DND-41 (cell line): ENCODE data around the gene C22orf15.

ENCODE experiments used
- ATAC-seq: fragments of 200-7000 bp; cut with Tn5 transposase; 3 replicates; pipeline ENCODE4 v1.9.1; 2021; ENCODE audit warnings: low read depth; ENCODE audit not compliant: insufficient read depth
- DNase-seq: peaks from one replicate; pipeline ENCODE4 v3.0.0-alpha.2; 2020
- H2AFZ ChIP-seq: 2 replicates; pipeline ENCODE4 v1.6.0; 2012; ENCODE audit warnings: low read depth, low read length
- H3K27ac ChIP-seq: 2 replicates; pipeline ENCODE4 v1.5.1; 2012; ENCODE audit warnings: low read length, inconsistent platforms
- H3K27me3 ChIP-seq: fragments of 200-600 bp; sonication (generic); 2 replicates; pipeline ENCODE4 v1.6.0; 2012; ENCODE audit warnings: low read length, mild to moderate bottlenecking, inconsistent platforms; ENCODE audit not compliant: insufficient read depth, poor library complexity
- H3K36me3 ChIP-seq: 2 replicates; pipeline ENCODE4 v1.5.1; 2012; ENCODE audit warnings: low read length, inconsistent platforms; ENCODE audit not compliant: insufficient read depth
- H3K4me1 ChIP-seq: 2 replicates; pipeline ENCODE4 v1.5.1; 2012; ENCODE audit warnings: mild to moderate bottlenecking, low read length; ENCODE audit not compliant: insufficient read depth
- H3K4me2 ChIP-seq: 2 replicates; pipeline ENCODE4 v1.6.0; 2012; ENCODE audit warnings: mild to moderate bottlenecking, moderate library complexity, low read length, inconsistent platforms; ENCODE audit not compliant: insufficient read depth
- H3K4me3 ChIP-seq, 2 experiments: fragments of 200-600 bp in 1 of 2; shearing (Covaris generic) in 1 of 2; 2 replicates each; pipeline ENCODE4 v1.5.1; 2012 to 2016; ENCODE audit warnings: inconsistent platforms in 2 of 2, low read length in 2 of 2, mild to moderate bottlenecking in 2 of 2, low read depth in 1 of 2, moderate library complexity in 1 of 2
- H3K79me2 ChIP-seq: 2 replicates; pipeline ENCODE4 v1.6.0; 2012; ENCODE audit warnings: low read length, inconsistent platforms; ENCODE audit not compliant: insufficient read depth
- H3K9ac ChIP-seq: 2 replicates; pipeline ENCODE4 v1.6.0; 2012; ENCODE audit warnings: low read depth, mild to moderate bottlenecking, inconsistent platforms, low read length, moderate library complexity
- H3K9me3 ChIP-seq: 2 replicates; pipeline ENCODE4 v1.5.1; 2012; ENCODE audit warnings: low read length, moderate library complexity, mild to moderate bottlenecking, inconsistent platforms; ENCODE audit not compliant: insufficient read depth, severe bottlenecking
- H4K20me1 ChIP-seq: 2 replicates; pipeline ENCODE4 v1.6.0; 2012; ENCODE audit warnings: low read length; ENCODE audit not compliant: insufficient read depth
- EZH2 ChIP-seq: IDR thresholded peaks from 3 replicates; pipeline ENCODE4 v1.6.1; 2012; ENCODE audit warnings: borderline replicate concordance, low read depth, mild to moderate bottlenecking, moderate library complexity, low read length, inconsistent platforms; ENCODE audit not compliant: severe bottlenecking
- TF ChIP-seq, protein P1 (sequence below): IDR thresholded peaks from 2 replicates; pipeline ENCODE4 v1.5.1; 2012; ENCODE audit warnings: borderline replicate concordance, low read length, moderate library complexity, mild to moderate bottlenecking; ENCODE audit not compliant: poor library complexity, severe bottlenecking; ENCODE audit errors: extremely low read depth

C22orf15 gene

DNA sequence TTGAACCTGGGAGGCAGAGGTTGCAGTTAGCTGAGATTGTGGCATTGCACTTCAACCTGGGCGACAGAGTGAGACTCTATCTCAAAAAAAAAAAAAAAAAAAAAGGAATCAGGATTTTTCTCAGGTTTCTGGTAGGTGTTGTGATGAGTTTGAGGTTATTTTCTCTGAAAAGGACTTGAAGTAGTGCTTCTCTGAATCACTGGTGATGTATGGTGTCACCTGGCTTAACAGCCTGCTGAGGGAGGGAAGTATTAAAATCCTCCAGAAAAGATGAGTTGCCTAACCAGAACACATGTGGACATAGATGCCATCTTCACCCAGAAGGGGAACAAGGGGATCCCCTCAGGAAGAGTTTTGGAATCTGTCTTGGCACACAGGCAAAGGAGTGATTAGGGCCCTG, 44.0 kb downstream of the C22orf15 start:
- ATAC-seq (no peak), DNase-seq (no peak)
- Histone ChIP-seq H3K4me1 (no peaks in the 10 kb centered on the region), H3K4me2 (no peak overlapping the region), H3K27me3 (no peaks in the 10 kb centered on the region), H3K36me3 (peaks cover 80% of the 10 kb centered on the region), H2AFZ (no peak overlapping the region), H3K9ac (no peak overlapping the region), H3K79me2 (no peaks in the 10 kb centered on the region), H3K9me3 (no peaks in the 10 kb centered on the region), H4K20me1 (peaks cover 5% of the 10 kb centered on the region), H3K4me3 (no peak overlapping the region), H3K27ac (no peak overlapping the region)
- no peak for TF ChIP-seq EZH2
- TF ChIP-seq, protein P1, sequence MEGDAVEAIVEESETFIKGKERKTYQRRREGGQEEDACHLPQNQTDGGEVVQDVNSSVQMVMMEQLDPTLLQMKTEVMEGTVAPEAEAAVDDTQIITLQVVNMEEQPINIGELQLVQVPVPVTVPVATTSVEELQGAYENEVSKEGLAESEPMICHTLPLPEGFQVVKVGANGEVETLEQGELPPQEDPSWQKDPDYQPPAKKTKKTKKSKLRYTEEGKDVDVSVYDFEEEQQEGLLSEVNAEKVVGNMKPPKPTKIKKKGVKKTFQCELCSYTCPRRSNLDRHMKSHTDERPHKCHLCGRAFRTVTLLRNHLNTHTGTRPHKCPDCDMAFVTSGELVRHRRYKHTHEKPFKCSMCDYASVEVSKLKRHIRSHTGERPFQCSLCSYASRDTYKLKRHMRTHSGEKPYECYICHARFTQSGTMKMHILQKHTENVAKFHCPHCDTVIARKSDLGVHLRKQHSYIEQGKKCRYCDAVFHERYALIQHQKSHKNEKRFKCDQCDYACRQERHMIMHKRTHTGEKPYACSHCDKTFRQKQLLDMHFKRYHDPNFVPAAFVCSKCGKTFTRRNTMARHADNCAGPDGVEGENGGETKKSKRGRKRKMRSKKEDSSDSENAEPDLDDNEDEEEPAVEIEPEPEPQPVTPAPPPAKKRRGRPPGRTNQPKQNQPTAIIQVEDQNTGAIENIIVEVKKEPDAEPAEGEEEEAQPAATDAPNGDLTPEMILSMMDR: no peak

GRCh38 chr22:23812378-23812777, 49.6 kb downstream of the C22orf15 start:
- H2AFZ ChIP-seq: no peak overlapping the region
- H3K27me3 ChIP-seq: no peaks in the 10 kb centered on the region
- TF ChIP-seq EZH2: no peak
- TF ChIP-seq, protein P1: no peak
- H3K36me3 ChIP-seq: peaks cover 64% of the 10 kb centered on the region
- no peak overlapping the region for H3K4me3 ChIP-seq
- no peak overlapping the region for H3K27ac ChIP-seq
- H3K9ac ChIP-seq: no peak overlapping the region
- H3K9me3 ChIP-seq: no peaks in the 10 kb centered on the region
- H4K20me1 ChIP-seq: no peaks in the 10 kb centered on the region
- DNase-seq (no peak), ATAC-seq (no peak)
- H3K79me2 ChIP-seq: no peaks in the 10 kb centered on the region
- H3K4me1 ChIP-seq: no peaks in the 10 kb centered on the region
- H3K4me2 ChIP-seq: no peak overlapping the region
